Stimulated activated CD4-positive, alpha-beta T cell treated with anti-CD3 and anti-CD28 coated beads, TNF-alpha, amount 100 ng/mL, for 48 hours (primary cell): Measurements from ENCODE around the gene OLFM1.
"Not testable (repeated sequence)": the region's sequence is repeated elsewhere in the genome, so short reads cannot be mapped to it uniquely, and the experiment has no call there.

Source experiments
- DNase-seq, 3 donors: peaks; one replicate each; pipeline ENCODE4 v3.0.0-alpha.2; 2020; ENCODE audit warnings: low read depth in 3 of 3

OLFM1 gene

GRCh38 chr9:135106551-135107270 lies 19.2 kb downstream of the OLFM1 start:
- DNase-seq, result no peak

- no peak for DNase-seq
Observed at GRCh38 chr9:135107581-135108235, 20.2 kb downstream of the OLFM1 start.

GRCh38 chr9:135108831-135109510 lies 21.5 kb downstream of the OLFM1 start:
- no peak for DNase-seq

- DNase-seq, result no peak
Observed at GRCh38 chr9:135109650-135110049, 22.2 kb downstream of the OLFM1 start.

GRCh38 chr9:135110416-135110815 lies 22.9 kb downstream of the OLFM1 start:
- no peak for DNase-seq

- DNase-seq, result not testable (repeated sequence)
Observed at GRCh38 chr9:135111600-135111999, 24.1 kb downstream of the OLFM1 start.

GRCh38 chr9:135116371-135116770 lies 28.9 kb downstream of the OLFM1 start:
- DNase-seq, result no peak

GRCh38 chr9:135116881-135117280 lies 29.4 kb downstream of the OLFM1 start:
- DNase-seq, result no peak

- DNase-seq, result no peak
Observed at GRCh38 chr9:135117281-135117680, 29.8 kb downstream of the OLFM1 start.

GRCh38 chr9:135119496-135120064 lies 32.1 kb downstream of the OLFM1 start:
- DNase-seq, result no peak

- DNase-seq, result no peak
Observed at GRCh38 chr9:135120249-135120648, 32.8 kb downstream of the OLFM1 start.

GRCh38 chr9:135122316-135122715 lies 34.8 kb downstream of the OLFM1 start:
- no peak for DNase-seq

- no peak for DNase-seq
Observed at GRCh38 chr9:135123126-135123772, 35.8 kb downstream of the OLFM1 start.

GRCh38 chr9:135123773-135124134 lies 36.3 kb downstream of the OLFM1 start:
- no peak for DNase-seq

GRCh38 chr9:135126451-135127187 lies 39.2 kb downstream of the OLFM1 start:
- no peak for DNase-seq

GRCh38 chr9:135127718-135128670 lies 40.5 kb downstream of the OLFM1 start:
- DNase-seq, result no peak

GRCh38 chr9:135129137-135129695 lies 41.7 kb downstream of the OLFM1 start:
- DNase-seq, result no peak

GRCh38 chr9:135130207-135130976 lies 42.9 kb downstream of the OLFM1 start:
- DNase-seq, result peak in 2 of 3 donors; percentile 6 to 21

- DNase-seq, result no peak
Observed at GRCh38 chr9:135131488-135131887, 44.0 kb downstream of the OLFM1 start.
